C4-2B (cell line): ENCODE data around the gene PPCDC.

Source experiments
- H3K27ac ChIP-seq: fragments of 450-650 bp; 2 replicates; pipeline ENCODE4 v1.5.1; 2017
- CTCF ChIP-seq: fragments of 450-650 bp; conservative IDR thresholded peaks from 2 replicates; pipeline ENCODE4 v1.5.1; 2017; ENCODE audit warnings: mild to moderate bottlenecking
- ZFX ChIP-seq: fragments of 450-650 bp; IDR thresholded peaks from 2 replicates; pipeline ENCODE4 v1.6.1; 2017

The PPCDC gene

GRCh38 chr15:75053748-75054125, 30.3 kb downstream of the PPCDC start:
- peak overlapping the region; percentile 52 for H3K27ac ChIP-seq
- TF ChIP-seq ZFX, result no peak
- TF ChIP-seq CTCF, result no peak

GRCh38 chr15:75054172-75054897, 30.9 kb downstream of the PPCDC start:
- H3K27ac ChIP-seq, result peak overlapping the region; percentile 52
- TF ChIP-seq ZFX (no peak), CTCF (no peak)

GRCh38 chr15:75056036-75056435, 32.6 kb downstream of the PPCDC start:
- no peak for TF ChIP-seq CTCF
- no peak for TF ChIP-seq ZFX
- H3K27ac ChIP-seq, result peak overlapping the region; percentile 25; the same call in 1 of the 2 replicates

GRCh38 chr15:75058127-75058905, 34.9 kb downstream of the PPCDC start:
- TF ChIP-seq ZFX (no peak), CTCF (no peak)
- H3K27ac ChIP-seq, result no peak overlapping the region

- no peak for TF ChIP-seq CTCF
- TF ChIP-seq ZFX, result no peak
These were observed 36.2 kb downstream of the PPCDC start for GRCh38 chr15:75059607-75060006.

GRCh38 chr15:75061272-75061671, 37.9 kb downstream of the PPCDC start:
- H3K27ac ChIP-seq, result no peak overlapping the region
- TF ChIP-seq ZFX (no peak), CTCF (no peak)

More at GRCh38 chr15:75059607-75060006, 36.2 kb downstream of the PPCDC start:
- H3K27ac ChIP-seq, result no peak overlapping the region

GRCh38 chr15:75062706-75063105, 39.3 kb downstream of the PPCDC start:
- TF ChIP-seq CTCF (no peak), ZFX (no peak)
- H3K27ac ChIP-seq, result no peak overlapping the region
